ENCODE results near the gene SLC35F2.

- TF ChIP-seq CTCF (IDR thresholded peaks at IDR 0.05; ENCODE audit: low read length), result peak; percentile 93
- TF ChIP-seq EZH2phosphoT487 (IDR thresholded peaks at IDR 0.05; ENCODE audit: low read length), result no peak
- TF ChIP-seq EZH2 (optimal IDR thresholded peaks at IDR 0.05; ENCODE audit: low read depth, low read length), result no peak
Measured at GRCh38 chr11:107799218-107799859, 59.2 kb downstream of the SLC35F2 start.

Measured in MM.1S (cell line).